HG03095 (cell line): Measurements from ENCODE around the gene APOL1.
"Not testable (repeated sequence)": the region's sequence is repeated elsewhere in the genome, so short reads cannot be mapped to it uniquely, and the experiment has no call there.

Experiments used
- ATAC-seq: cut with Tn5 transposase; IDR thresholded peaks from one replicate; pipeline ENCODE4 v1.9.1; 2021; ENCODE audit warnings: moderate library complexity; ENCODE audit not compliant: unreplicated experiment

Gene APOL1

DNA sequence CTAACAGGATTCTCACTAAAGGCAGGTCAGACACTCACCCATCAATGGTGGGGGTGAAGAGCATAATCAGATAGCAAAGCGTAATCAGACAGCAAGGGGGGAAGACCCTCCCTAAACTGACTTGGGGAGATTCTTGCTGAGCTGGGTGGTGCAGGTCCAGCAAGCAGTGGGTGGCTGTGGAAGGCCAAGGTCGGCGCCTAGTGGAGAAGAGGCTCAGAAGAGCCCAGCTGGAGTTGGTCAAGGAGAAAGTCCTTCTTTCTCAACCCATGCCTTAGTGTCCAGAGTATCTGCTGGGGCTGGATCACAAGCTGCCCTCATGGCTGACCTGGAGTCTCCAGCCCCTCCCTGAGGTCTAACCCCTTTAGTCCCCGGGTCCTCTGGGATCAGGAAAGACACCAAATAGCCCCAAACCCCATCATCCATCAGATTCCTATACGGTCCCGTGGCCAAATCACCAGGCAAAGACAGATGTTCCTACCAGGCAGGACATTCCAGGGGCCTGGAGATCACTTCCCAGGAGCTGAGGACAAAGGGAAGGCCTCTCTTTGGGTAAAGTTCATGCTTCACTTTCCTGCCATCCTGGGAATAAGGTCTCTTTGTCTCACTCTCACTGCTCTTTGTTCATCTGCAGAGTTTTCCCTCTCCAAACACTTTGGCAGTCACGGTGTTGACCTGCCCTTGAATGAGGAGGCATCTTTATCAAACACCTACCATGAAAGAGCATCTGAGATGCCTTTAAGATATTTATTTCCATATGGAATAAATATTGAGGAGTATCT lies 11.1 kb downstream of the APOL1 start:
- ATAC-seq = not testable (repeated sequence)

DNA sequence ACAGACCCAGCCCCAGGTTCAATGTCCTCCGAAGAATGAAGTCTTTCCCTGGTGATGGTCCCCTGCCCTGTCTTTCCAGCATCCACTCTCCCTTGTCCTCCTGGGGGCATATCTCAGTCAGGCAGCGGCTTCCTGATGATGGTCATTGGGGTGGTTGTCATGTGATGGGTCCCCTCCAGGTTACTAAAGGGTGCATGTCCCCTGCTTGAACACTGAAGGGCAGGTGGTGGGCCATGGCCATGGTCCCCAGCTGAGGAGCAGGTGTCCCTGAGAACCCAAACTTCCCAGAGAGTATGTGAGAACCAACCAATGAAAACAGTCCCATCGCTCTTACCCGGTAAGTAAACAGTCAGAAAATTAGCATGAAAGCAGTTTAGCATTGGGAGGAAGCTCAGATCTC lies 14.1 kb downstream of the APOL1 start:
- no peak for ATAC-seq

DNA sequence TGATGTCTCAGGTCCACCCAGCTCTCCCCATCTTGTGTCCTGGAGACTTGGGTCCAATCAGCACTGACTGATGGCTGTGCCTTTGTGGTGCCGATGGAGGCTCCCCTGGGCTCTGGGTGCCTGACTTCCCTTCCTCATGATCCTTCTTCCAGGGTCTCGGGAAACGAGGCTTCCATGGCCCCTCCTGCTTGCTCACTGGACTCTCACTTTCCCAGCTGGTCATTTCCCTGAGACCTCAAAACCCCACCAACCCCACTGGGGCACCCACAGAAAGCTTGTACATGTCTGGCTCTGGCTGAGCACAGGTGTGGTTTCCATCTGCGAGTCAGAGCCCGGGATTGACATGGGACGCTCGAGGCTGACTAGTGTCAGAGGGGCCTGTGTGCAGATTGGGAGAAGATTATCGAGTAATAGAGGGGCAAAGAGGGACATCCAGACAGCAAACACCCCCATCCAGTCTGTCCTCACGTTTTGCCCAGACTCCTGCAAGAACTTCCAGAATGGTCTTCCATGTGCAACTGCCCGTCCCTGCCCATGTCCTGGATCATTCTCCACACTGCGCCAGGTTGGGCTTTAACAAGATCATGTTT lies 15.1 kb downstream of the APOL1 start:
- ATAC-seq = no peak

DNA sequence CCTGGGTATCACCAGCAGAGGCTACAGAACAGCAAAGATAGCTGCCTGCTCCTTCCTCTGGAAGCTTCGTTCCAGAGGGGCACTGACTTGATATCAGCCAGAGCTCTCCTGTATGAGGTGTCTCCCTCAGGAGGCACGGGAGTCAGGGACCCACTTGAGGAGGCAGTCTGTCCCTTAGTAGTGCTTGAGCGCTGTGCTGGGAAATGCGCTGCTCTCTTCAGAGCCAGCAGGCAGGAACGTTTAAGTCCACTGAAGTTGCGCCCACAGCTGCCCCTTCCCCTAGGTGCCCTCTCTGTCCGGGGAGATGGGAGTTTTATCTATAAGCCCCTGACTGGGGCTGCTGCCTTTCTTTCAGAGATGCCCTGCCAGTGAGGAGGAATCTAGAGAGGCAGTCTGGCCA lies 18.3 kb downstream of the APOL1 start:
- ATAC-seq = not testable (repeated sequence)

- not testable (repeated sequence) for ATAC-seq
Observed at GRCh38 chr22:36271951-36272350, 19.0 kb downstream of the APOL1 start.

DNA sequence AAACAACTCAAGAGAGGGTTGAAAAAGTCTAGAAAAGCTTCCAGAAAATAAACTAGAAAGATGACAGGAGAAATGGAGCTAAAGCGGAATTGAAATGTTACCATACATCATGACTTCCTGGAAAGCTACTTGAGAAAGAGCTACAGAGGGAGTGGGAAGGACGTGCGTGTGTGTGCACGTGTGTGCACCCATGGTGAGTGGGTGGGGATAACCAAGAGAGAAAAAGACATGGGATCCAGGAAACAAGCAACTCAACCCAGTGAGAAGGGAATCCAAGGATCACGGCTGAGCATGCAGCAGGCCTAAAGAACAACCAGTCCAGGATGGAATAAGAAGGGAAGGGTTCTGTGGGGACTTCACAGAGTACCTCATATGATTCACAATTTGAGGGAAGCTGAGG lies 21.6 kb downstream of the APOL1 start:
- ATAC-seq = no peak

GRCh38 chr22:36277482-36278291 lies 24.8 kb downstream of the APOL1 start:
- ATAC-seq = no peak

DNA sequence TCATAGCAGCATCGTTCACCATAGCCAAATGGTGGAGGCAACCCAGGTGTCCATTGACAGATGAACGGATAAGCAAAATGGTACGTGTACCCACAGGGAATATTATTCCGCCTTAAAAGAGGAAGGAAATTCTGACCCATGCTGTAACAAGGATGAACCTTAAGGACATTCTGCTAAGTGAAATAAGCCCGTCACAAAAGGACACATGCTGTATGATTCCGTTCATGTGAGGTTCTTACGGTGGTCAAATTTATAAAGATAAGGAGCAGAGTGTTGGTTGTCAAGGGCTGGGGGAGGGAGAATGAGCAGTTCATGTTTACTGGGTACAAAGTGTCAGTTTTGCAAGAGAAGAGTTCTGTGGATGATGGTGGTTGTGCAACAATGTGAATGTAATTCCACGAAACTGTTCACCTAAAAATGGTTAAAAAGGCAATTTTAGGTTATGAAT lies 26.3 kb downstream of the APOL1 start:
- no peak for ATAC-seq

DNA sequence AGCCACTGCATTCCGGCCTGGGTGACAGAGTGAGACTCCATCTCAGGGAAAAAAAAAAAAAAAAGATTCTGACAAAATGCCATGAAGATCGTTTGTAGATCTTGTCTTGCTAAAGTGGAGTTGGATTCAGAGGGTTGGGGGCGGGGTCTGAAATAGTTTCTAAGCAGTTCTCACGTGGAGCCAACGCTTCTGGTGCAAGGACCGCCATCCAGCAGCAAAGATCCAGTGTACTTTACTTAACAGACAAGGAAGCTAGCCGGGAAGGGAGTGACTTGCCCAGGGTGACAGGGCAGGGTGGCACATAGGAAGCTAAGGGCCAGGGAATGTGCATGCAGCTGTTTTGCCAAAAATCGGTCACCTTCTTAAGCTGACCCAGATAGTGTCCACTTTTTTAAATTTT lies 27.4 kb downstream of the APOL1 start:
- ATAC-seq = no peak

GRCh38 chr22:36281781-36282327 lies 28.9 kb downstream of the APOL1 start:
- no peak for ATAC-seq

DNA sequence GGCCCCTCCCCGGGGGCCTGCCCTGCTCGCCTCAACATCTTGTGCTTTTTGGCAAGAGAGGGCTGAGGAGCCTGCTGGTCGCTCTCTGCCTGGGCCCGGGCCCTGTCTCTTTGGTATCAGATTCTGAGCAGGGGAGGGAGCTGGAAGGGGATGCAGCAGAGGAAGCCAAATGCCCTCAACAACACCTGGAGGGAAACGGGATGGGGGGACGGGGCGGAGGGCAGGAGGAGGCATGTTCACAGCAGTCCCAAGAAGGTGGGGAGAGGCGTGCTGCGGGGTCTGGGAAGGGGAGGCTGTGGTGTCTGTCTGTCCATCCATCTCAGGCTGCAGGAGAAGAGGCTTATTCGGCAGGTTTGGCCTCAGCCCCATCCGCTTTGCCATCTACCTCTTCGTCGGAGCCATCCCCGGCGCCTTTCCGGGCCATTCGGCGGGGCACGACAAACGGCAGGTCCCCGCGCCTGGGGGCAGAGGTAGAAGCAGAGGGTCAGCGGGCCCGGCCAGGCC lies 29.4 kb downstream of the APOL1 start:
- ATAC-seq = no peak

GRCh38 chr22:36284171-36284571 lies 31.2 kb downstream of the APOL1 start:
- ATAC-seq = no peak

DNA sequence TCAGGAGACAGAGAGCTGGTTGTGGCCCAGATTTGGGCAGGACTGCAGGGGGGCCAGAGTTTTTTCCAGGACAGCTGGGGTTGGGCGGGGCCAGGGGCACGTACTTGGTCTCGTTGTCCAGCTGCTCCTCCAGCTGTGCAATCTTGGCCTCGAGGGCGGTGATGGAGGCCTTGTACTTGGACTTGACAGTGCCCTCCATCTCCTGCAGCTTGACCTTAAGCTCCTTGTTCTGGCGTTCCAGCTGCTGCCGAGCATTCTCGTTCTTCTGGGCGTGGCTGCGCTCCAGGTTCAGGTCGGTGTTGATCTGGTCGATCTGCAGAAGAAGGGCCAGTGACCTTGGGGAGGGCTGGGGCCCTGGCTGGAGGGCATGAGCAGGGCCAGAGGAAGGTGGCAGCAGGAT lies 32.1 kb downstream of the APOL1 start:
- ATAC-seq = no peak

DNA sequence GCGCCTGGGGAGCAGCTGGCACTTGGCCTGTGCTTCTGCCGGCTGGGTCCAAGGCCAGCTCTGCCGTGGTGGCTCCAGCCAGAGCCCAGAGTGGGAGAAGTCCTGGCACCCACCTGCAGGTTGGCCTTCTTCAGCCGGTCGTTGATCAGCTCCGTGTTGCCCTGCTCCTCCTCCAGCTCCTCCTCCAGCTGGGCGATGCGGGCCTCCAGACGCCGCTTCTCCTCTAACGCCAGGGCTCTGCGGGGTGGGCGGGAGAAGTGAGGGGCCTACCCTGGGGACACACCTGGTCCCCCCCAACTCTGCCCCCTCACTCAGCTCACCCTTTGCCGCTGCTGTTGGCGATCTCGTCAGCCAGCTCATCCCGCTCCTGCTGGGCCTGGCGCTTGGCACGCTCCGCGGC lies 32.6 kb downstream of the APOL1 start:
- ATAC-seq = no peak

DNA sequence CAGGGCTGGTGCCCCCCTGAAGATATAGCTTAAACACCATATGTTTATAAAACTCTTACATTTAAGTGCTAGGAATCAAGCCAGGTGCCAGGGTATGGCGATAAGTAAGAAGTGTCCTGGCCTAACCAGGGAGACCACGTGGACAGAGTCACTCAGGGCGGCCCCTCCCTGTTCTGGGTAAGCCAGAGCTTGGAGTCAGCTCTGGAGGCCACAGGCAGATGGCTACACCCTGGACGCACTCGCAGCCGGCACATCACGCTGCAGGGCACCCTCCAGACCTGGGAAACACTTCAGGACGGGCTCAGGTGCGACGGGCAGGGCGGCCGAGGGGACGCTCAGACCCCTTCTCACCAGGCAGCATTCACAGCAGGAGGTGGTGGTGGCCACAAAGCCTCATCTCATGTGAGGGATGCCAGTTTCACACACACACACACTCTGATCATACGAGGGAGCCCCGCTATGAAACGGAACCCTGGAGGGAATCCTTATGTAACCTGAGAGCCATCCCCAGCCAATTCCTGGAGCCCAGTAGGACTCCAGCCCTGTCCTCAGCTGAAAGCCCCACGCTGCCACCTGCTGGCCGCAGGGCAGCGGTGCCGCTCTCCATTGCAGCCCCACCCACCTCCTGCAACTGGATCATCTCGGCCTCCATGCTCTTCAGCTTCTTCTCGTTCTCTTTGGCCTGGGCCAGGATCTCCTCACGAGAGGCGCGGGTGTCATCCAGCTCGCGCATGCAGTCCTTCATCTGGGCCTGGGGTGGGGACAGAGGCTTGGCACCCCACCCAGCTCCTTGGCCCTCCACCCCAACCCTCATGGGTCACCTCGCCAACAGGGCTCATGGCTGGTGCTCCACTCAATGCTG lies 33.4 kb downstream of the APOL1 start:
- no peak for ATAC-seq

GRCh38 chr22:36287881-36288515 lies 35.1 kb downstream of the APOL1 start:
- no peak for ATAC-seq

GRCh38 chr22:36288571-36289405 lies 35.9 kb downstream of the APOL1 start:
- no peak for ATAC-seq

DNA sequence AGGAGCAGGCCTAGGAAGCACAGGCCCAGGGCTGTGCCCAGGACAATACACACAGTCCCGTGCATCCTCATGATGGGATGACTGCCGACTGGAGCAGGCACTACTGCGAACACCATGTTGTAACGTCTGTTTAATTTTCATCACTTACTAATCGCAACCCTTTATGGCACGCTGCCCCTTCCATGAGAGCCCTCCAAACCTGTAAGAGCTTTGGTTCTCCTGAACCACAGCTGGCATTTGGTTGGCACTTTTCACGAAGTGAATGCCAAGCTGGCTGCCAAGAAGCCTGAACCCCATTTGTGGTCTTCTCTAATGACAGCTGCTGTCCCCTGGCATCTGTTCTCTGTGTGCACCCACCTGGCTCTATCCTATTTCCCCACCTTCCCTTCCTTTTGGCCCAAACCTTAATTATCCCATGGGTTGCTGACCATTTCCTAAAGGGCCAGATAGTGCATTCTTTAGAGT lies 36.5 kb downstream of the APOL1 start:
- ATAC-seq = no peak

DNA sequence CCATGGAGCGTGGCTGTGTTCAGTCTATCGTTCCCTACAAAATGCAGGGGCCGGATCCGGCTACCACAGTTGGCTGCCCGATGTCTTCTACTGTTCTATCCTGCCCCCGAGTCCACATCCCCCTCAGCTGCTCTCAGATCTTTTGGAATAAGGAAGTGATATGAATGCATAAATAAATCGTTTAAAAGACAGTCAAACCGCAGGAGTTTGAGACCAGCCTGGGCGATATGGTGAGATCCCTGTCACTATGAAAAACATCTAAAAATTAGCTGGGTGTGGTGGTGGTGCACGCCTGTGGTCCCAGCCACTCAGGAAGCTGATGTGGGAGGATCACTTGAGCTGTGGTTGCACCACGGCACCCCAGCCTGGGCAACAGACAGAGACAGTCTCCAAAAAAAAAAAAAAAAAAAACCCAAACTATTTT lies 37.0 kb downstream of the APOL1 start:
- not testable (repeated sequence) for ATAC-seq
